Activated CD8-positive, alpha-beta memory T cell treated with anti-CD3 and anti-CD28 coated beads for 4 hours (primary cell): ENCODE data around the gene PAWR.

ENCODE experiments used
- DNase-seq, 2 donors: peaks; one replicate each; pipeline ENCODE4 v3.0.0-alpha.2; 2020; ENCODE audit warnings: low read depth in 2 of 2

Gene PAWR

GRCh38 chr12:79690638-79691510 lies at the start of gene PAWR:
TSS of gene PAWR (minus strand) at chr12:79690964. CDS start at chr12:79690244, 720 bp downstream.
- no peak for DNase-seq

GRCh38 chr12:79737875-79738718 lies 47.3 kb upstream of the PAWR start:
- DNase-seq: no peak

- no peak for DNase-seq
Measured at GRCh38 chr12:79732638-79733037, 41.9 kb upstream of the PAWR start.

GRCh38 chr12:79725987-79726386 lies 35.2 kb upstream of the PAWR start:
- no peak for DNase-seq

- DNase-seq: no peak
Measured at GRCh38 chr12:79717006-79717405, 26.2 kb upstream of the PAWR start.

- DNase-seq: no peak
Measured at GRCh38 chr12:79715308-79715707, 24.5 kb upstream of the PAWR start.

- no peak for DNase-seq
Measured at GRCh38 chr12:79710707-79711483, 20.1 kb upstream of the PAWR start.

- DNase-seq: no peak
Measured at GRCh38 chr12:79707830-79708229, 17.1 kb upstream of the PAWR start.

- DNase-seq: no peak
Measured at GRCh38 chr12:79706676-79707075, 15.9 kb upstream of the PAWR start.

GRCh38 chr12:79706156-79706555 lies 15.4 kb upstream of the PAWR start:
- DNase-seq: no peak

- no peak for DNase-seq
Measured at GRCh38 chr12:79698966-79699365, 8.2 kb upstream of the PAWR start.

GRCh38 chr12:79696416-79696815 lies 5.7 kb upstream of the PAWR start:
- DNase-seq: no peak

- DNase-seq: no peak
Measured at GRCh38 chr12:79692860-79693577, 2.3 kb upstream of the PAWR start.

- DNase-seq: no peak
Measured at GRCh38 chr12:79691511-79692248, 916 bp upstream of the PAWR start.

- no peak for DNase-seq
Measured at GRCh38 chr12:79690142-79690637, 574 bp downstream of the PAWR start.

GRCh38 chr12:79689477-79690141 lies 1.2 kb downstream of the PAWR start:
- no peak for DNase-seq

- DNase-seq: no peak
Measured at GRCh38 chr12:79689061-79689476, 1.7 kb downstream of the PAWR start.

GRCh38 chr12:79688376-79689060 lies 2.2 kb downstream of the PAWR start:
- no peak for DNase-seq

- DNase-seq: no peak
Measured at GRCh38 chr12:79687711-79688260, 3.0 kb downstream of the PAWR start.
